NCI-H2107 (cell line): ENCODE data around the gene RABGEF1.
"Not testable (repeated sequence)": the region's sequence is repeated elsewhere in the genome, so short reads cannot be mapped to it uniquely, and the experiment has no call there.

Source experiments
- DNase-seq: peaks from one replicate; lab custom pipeline; 2025; lab: John Stamatoyannopoulos, UW

The RABGEF1 gene

GRCh38 chr7:66735850-66736249, 4.7 kb upstream of the RABGEF1 start:
- DNase-seq = no peak

- DNase-seq = no peak
Measured at GRCh38 chr7:66736892-66737291, 3.6 kb upstream of the RABGEF1 start.

GRCh38 chr7:66737667-66738066, 2.9 kb upstream of the RABGEF1 start:
- no peak for DNase-seq

GRCh38 chr7:66739477-66739876, 1.1 kb upstream of the RABGEF1 start:
- no peak for DNase-seq

GRCh38 chr7:66739953-66740301, 606 bp upstream of the RABGEF1 start:
- DNase-seq = no peak

- DNase-seq = not testable (repeated sequence)
Measured at GRCh38 chr7:66740980-66741709, 612 bp downstream of the RABGEF1 start.

GRCh38 chr7:66741710-66742049, 1.1 kb downstream of the RABGEF1 start:
- no peak for DNase-seq

- not testable (repeated sequence) for DNase-seq
Measured at GRCh38 chr7:66742298-66742697, 1.8 kb downstream of the RABGEF1 start.

- no peak for DNase-seq
Measured at GRCh38 chr7:66743920-66744319, 3.4 kb downstream of the RABGEF1 start.

GRCh38 chr7:66747385-66747784, 6.9 kb downstream of the RABGEF1 start:
- no peak for DNase-seq

GRCh38 chr7:66747881-66748511, 7.5 kb downstream of the RABGEF1 start:
- DNase-seq = no peak

- DNase-seq = no peak
Measured at GRCh38 chr7:66748791-66749190, 8.3 kb downstream of the RABGEF1 start.

- no peak for DNase-seq
Measured at GRCh38 chr7:66751945-66752344, 11.4 kb downstream of the RABGEF1 start.

GRCh38 chr7:66754541-66754940, 14.0 kb downstream of the RABGEF1 start:
- DNase-seq = no peak

GRCh38 chr7:66755059-66755458, 14.5 kb downstream of the RABGEF1 start:
- DNase-seq = not testable (repeated sequence)

- not testable (repeated sequence) for DNase-seq
Measured at GRCh38 chr7:66756227-66756626, 15.7 kb downstream of the RABGEF1 start.

- DNase-seq = no peak
Measured at GRCh38 chr7:66756889-66757288, 16.4 kb downstream of the RABGEF1 start.

- DNase-seq = no peak
Measured at GRCh38 chr7:66757939-66758338, 17.4 kb downstream of the RABGEF1 start.

- no peak for DNase-seq
Measured at GRCh38 chr7:66758950-66759628, 18.6 kb downstream of the RABGEF1 start.

GRCh38 chr7:66763183-66763582, 22.6 kb downstream of the RABGEF1 start:
- not testable (repeated sequence) for DNase-seq

- not testable (repeated sequence) for DNase-seq
Measured at GRCh38 chr7:66763633-66764355, 23.3 kb downstream of the RABGEF1 start.

GRCh38 chr7:66764905-66765304, 24.4 kb downstream of the RABGEF1 start:
- DNase-seq = not testable (repeated sequence)
